Measurements from ENCODE around the gene LAIR1. TPM values are rescaled to one million over a fixed set of nuclear protein-coding genes. Genes with fewer than 3 reads are reported as not detected.

Gene LAIR1
- total and polyA plus RNA-seq, 5 donors: 2.9 to 9.1 (median 7.9) TPM

Other genes starting within 250 kb of the LAIR1 start
- 10 to 100 TPM; 15.8 to 17.4 (median 16.8) TPM for gene TFPT, start 249.3 kb downstream of the LAIR1 start, total RNA-seq
- 19.8 TPM for gene TFPT, start 249.3 kb downstream of the LAIR1 start, polyA plus RNA-seq
- 10 to 100 TPM; 41.9 to 52.1 (median 43.7) TPM for gene PRPF31, start 249.2 kb downstream of the LAIR1 start, total RNA-seq
- gene PRPF31, start 249.2 kb downstream of the LAIR1 start, polyA plus RNA-seq: 43.0 TPM
- 10 to 100 TPM; 20.3 to 26.5 (median 23.3) TPM for gene CNOT3, start 227.2 kb downstream of the LAIR1 start, total RNA-seq
- gene CNOT3, start 227.2 kb downstream of the LAIR1 start, polyA plus RNA-seq: 18.2 TPM
- 1 to 10 TPM; 5.3 to 7.6 (median 7.0) TPM for gene LENG1, start 205.2 kb downstream of the LAIR1 start, total RNA-seq
- gene LENG1, start 205.2 kb downstream of the LAIR1 start, polyA plus RNA-seq: 11.0 TPM
- 1 to 10 TPM; 1.0 to 3.8 (median 2.5) TPM for gene TMC4, start 191.8 kb downstream of the LAIR1 start, total RNA-seq
- gene TMC4, start 191.8 kb downstream of the LAIR1 start, polyA plus RNA-seq: 2.3 TPM
- 10 to 100 TPM; 18.9 to 23.6 (median 21.4) TPM for gene MBOAT7, start 175.4 kb downstream of the LAIR1 start, total RNA-seq
- 16.1 TPM for gene MBOAT7, start 175.4 kb downstream of the LAIR1 start, polyA plus RNA-seq
- gene TSEN34, start 173.6 kb downstream of the LAIR1 start, total RNA-seq: 10 to 100 TPM; 17.6 to 22.1 (median 18.3) TPM
- gene TSEN34, start 173.6 kb downstream of the LAIR1 start, polyA plus RNA-seq: 20.9 TPM
- 100 to 1,000 TPM; 704 to 879 (median 833) TPM for gene RPS9, start 164.1 kb downstream of the LAIR1 start, total RNA-seq
- 1,572 TPM for gene RPS9, start 164.1 kb downstream of the LAIR1 start, polyA plus RNA-seq
- gene LILRB3, start 141.9 kb downstream of the LAIR1 start, total RNA-seq: 1 to 10 TPM; 2.5 to 5.7 (median 4.9) TPM
- 0.95 TPM for gene LILRB3, start 141.9 kb downstream of the LAIR1 start, polyA plus RNA-seq
- gene LILRA6, start 122.1 kb downstream of the LAIR1 start, total RNA-seq: 1 to 10 TPM; 1.9 to 3.9 (median 2.5) TPM
- 1.00 TPM for gene LILRA6, start 122.1 kb downstream of the LAIR1 start, polyA plus RNA-seq
- 10 to 100 TPM; 10.1 to 18.6 (median 12.4) TPM for gene LILRB5, start 107.7 kb downstream of the LAIR1 start, total RNA-seq
- 6.0 TPM for gene LILRB5, start 107.7 kb downstream of the LAIR1 start, polyA plus RNA-seq
- gene LILRB2, start 83.8 kb downstream of the LAIR1 start, total RNA-seq: 1 to 10 TPM; 2.8 to 5.0 (median 4.8) TPM
- 1.9 TPM for gene LILRB2, start 83.8 kb downstream of the LAIR1 start, polyA plus RNA-seq
- gene LILRA5, start 51.8 kb downstream of the LAIR1 start, total RNA-seq: 1 to 10 TPM; 1.7 to 2.7 (median 2.2) TPM
- gene LILRA5, start 51.8 kb downstream of the LAIR1 start, polyA plus RNA-seq: 0.61 TPM
- gene LILRA4, start 25.8 kb downstream of the LAIR1 start, total RNA-seq: not detected
- not detected for gene LILRA4, start 25.8 kb downstream of the LAIR1 start, polyA plus RNA-seq
- 1 to 10 TPM; 2.4 to 3.0 (median 2.9) TPM for gene TTYH1, start 50.5 kb upstream of the LAIR1 start, total RNA-seq
- gene TTYH1, start 50.5 kb upstream of the LAIR1 start, polyA plus RNA-seq: 3.6 TPM
- gene LENG8, start 84.3 kb upstream of the LAIR1 start, total RNA-seq: 10 to 100 TPM; 66.2 to 87.4 (median 71.4) TPM
- gene LENG8, start 84.3 kb upstream of the LAIR1 start, polyA plus RNA-seq: 77.5 TPM
- 1 to 10 TPM; 2.1 to 4.1 (median 2.7) TPM for gene LENG9, start 98.8 kb upstream of the LAIR1 start, total RNA-seq
- gene LENG9, start 98.8 kb upstream of the LAIR1 start, polyA plus RNA-seq: 2.3 TPM
- gene CDC42EP5, start 108.4 kb upstream of the LAIR1 start, total RNA-seq: 10 to 100 TPM; 10.4 to 22.5 (median 12.8) TPM
- 10.8 TPM for gene CDC42EP5, start 108.4 kb upstream of the LAIR1 start, polyA plus RNA-seq
- not detected for gene LAIR2, start 137.9 kb upstream of the LAIR1 start, total RNA-seq
- not detected for gene LAIR2, start 137.9 kb upstream of the LAIR1 start, polyA plus RNA-seq
- 1 to 10 TPM; 1.6 to 5.6 (median 3.4) TPM for gene LILRA2, start 208.9 kb upstream of the LAIR1 start, total RNA-seq
- gene LILRA2, start 208.9 kb upstream of the LAIR1 start, polyA plus RNA-seq: 0.88 TPM
- 1 to 10 TPM in 2 of 4 donors, under 1 TPM in 2; 0.64 to 1.5 (median 1.0) TPM for gene LILRA1, start 228.7 kb upstream of the LAIR1 start, total RNA-seq
- gene LILRA1, start 228.7 kb upstream of the LAIR1 start, polyA plus RNA-seq: 0.20 TPM

All from right cardiac atrium (tissue), 5 donors.